Measurements from ENCODE around the gene UGCG.

- TF ChIP-seq CTCF (conservative IDR thresholded peaks at IDR 0.05; ENCODE audit: low read length) (no peak), EZH2phosphoT487 (IDR thresholded peaks at IDR 0.05; ENCODE audit: borderline replicate concordance) (no peak)
Measured at GRCh38 chr9:111957856-111958631, 61.4 kb downstream of the UGCG start.
